Mammary microvascular endothelial cell (primary cell): ENCODE results near the gene RBPJL. TPM values are rescaled to one million over a fixed set of nuclear protein-coding genes. Genes with fewer than 3 reads are reported as not detected.

Experiments used
- total RNA-seq: library from RNA; depleted of rRNA; stranded (reverse); fragments of >200 nt; gene quantifications from 2 replicates; pipeline ENCODE4 v1.2.3, GENCODE V29; 2015

Gene RBPJL, protein sequence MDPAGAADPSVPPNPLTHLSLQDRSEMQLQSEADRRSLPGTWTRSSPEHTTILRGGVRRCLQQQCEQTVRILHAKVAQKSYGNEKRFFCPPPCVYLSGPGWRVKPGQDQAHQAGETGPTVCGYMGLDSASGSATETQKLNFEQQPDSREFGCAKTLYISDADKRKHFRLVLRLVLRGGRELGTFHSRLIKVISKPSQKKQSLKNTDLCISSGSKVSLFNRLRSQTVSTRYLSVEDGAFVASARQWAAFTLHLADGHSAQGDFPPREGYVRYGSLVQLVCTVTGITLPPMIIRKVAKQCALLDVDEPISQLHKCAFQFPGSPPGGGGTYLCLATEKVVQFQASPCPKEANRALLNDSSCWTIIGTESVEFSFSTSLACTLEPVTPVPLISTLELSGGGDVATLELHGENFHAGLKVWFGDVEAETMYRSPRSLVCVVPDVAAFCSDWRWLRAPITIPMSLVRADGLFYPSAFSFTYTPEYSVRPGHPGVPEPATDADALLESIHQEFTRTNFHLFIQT
- not detected in 2 replicates for total RNA-seq

DNA sequence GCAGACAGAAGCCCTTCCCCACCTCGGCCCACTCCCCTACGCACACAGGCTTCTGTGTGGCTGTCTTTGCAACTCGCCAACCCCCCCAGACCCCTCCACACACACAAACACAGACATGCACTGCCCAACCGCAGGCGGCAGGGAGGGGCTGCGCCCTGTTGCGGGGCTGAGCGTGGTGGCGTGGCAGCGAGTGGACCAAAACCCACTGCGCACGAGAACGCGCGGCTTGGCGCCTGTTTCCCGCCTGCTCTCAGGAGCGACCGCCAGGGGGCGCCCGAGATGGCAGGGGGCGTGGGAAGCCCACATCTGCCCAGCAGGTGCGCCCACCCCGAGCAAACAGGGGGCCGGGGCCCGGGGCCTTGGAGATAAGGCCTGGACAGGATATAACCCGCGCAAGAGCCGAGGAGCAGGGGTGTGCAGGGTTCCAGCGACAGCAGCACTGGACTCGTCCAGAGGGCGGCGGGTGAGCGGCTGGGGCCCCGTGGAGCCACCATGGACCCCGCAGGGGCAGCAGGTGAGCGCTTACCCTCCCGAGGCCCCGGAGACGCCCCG, at the start of gene RBPJL:
TSS of gene RBPJL (plus strand) at position 410 of the 552 bp plus-strand sequence. CDS start at position 493, 83 bp downstream.

GRCh38 chr20:45308117-45308778, 1.6 kb downstream of the RBPJL start, which contains the start of gene MATN4:
TSS of gene MATN4 (minus strand) at chr20:45308299. CDS start at chr20:45305582, 2,717 bp downstream.

DNA sequence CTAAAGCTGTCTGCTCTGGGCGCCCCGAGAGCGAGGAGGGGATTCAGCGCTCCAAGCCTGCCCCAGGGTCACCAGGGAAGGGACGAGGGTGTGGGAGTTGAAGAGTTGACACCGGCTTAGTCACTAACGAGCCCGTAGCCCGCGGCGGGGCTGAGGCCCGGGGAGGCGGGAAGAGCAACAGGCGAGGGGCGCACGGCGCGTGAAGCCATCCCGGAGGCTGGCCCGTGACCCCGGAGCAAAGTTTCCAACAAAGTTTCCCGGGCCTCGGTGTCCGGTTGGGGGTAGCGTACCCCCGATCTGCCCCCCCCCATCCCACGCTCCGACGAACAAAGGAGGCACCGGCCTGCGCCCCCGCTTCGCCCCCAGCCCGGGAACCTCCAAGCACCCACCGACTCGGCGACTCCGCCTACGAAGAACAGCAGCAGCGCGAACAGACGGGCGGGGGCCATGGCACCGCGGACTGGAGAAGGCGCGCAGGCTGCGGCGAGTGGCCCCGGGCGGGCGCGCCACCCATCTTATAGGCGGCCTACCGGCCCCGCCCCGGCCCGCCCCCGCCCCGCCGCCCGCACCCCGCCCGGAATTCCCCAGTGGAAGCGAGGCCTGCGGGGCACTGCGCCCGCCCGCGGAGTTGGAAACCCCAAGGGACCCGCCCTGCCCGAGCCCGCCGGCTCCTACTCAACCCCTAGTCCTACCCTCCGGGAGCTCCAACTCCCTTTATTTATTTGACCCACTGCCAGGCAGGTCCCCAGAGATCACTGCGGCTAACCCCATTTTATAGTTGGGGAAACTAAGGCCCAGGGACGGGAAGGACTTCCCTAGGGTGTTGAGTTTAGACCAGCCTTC, 41.5 kb downstream of the RBPJL start, which contains the start of gene SDC4:
TSS of gene SDC4 (minus strand) at position 489 of the 843 bp plus-strand sequence. CDS start at position 449, 40 bp downstream.

GRCh38 chr20:45362804-45363610, 56.4 kb downstream of the RBPJL start, which contains the start of gene SYS1:
TSS of gene SYS1 (plus strand) at chr20:45363156. CDS start at chr20:45363532, 376 bp downstream.

Other genes starting within 250 kb of the RBPJL start
- gene KCNS1, start 205.7 kb upstream of the RBPJL start, total RNA-seq, result 0.05 and 0.20 TPM in 2 replicates
- not detected in 2 replicates for gene WFDC5, start 191.7 kb upstream of the RBPJL start, total RNA-seq
- not detected in 2 replicates for gene WFDC12, start 182.4 kb upstream of the RBPJL start, total RNA-seq
- gene PI3, start 131.9 kb upstream of the RBPJL start, total RNA-seq, result not detected in 2 replicates
- not detected in 2 replicates for gene SEMG1, start 99.8 kb upstream of the RBPJL start, total RNA-seq
- gene SEMG2, start 85.5 kb upstream of the RBPJL start, total RNA-seq, result not detected in 2 replicates
- gene SLPI, start 52.3 kb upstream of the RBPJL start, total RNA-seq, result not detected in 2 replicates
- 0.20 TPM in 1 of 2 replicates, not detected in the other for gene MATN4, start 1.5 kb downstream of the RBPJL start, total RNA-seq
- 46.2 and 47.0 TPM in 2 replicates for gene SDC4, start 41.6 kb downstream of the RBPJL start, total RNA-seq
- gene SYS1, start 56.3 kb downstream of the RBPJL start, total RNA-seq, result 21.4 and 29.5 TPM in 2 replicates
- not detected in 2 replicates for gene TP53TG5, start 71.5 kb downstream of the RBPJL start, total RNA-seq
- 5.5 and 9.7 TPM in 2 replicates for gene DBNDD2, start 101.4 kb downstream of the RBPJL start, total RNA-seq
- gene PIGT, start 109.3 kb downstream of the RBPJL start, total RNA-seq, result 75.6 and 77.7 TPM in 2 replicates
- not detected in 2 replicates for gene WFDC2, start 162.9 kb downstream of the RBPJL start, total RNA-seq
- gene SPINT3, start 208.8 kb downstream of the RBPJL start, total RNA-seq, result not detected in 2 replicates
- gene WFDC6, start 232.6 kb downstream of the RBPJL start, total RNA-seq, result not detected in 2 replicates
- not detected in 2 replicates for gene EPPIN, start 240.6 kb downstream of the RBPJL start, total RNA-seq